Neural crest cell (in vitro differentiated cells): ENCODE results near the gene BEST3. TPM values are rescaled to one million over a fixed set of nuclear protein-coding genes. Genes with fewer than 3 reads are reported as not detected.

Source experiments
- DNase-seq: peaks from one replicate; pipeline ENCODE4 v3.0.0; 2021; ENCODE audit warnings: low read depth, mixed read lengths, low spot score
- H3K27ac Mint-ChIP-seq: one replicate; pipeline ENCODE4 v1.8.0; 2021; ENCODE audit warnings: mild to moderate bottlenecking, mixed read lengths; ENCODE audit not compliant: unreplicated experiment
- H3K27me3 Mint-ChIP-seq: 2 replicates; pipeline ENCODE4 v1.8.0; 2021; ENCODE audit warnings: low read depth, mild to moderate bottlenecking, mixed read lengths
- H3K36me3 Mint-ChIP-seq: 2 replicates; pipeline ENCODE4 v1.8.0; 2021; ENCODE audit warnings: low read depth, mild to moderate bottlenecking, mixed read lengths
- H3K4me1 Mint-ChIP-seq: 2 replicates; pipeline ENCODE4 v1.8.0; 2021; ENCODE audit warnings: mixed read lengths
- H3K4me3 Mint-ChIP-seq: one replicate; pipeline ENCODE4 v1.8.0; 2021; ENCODE audit warnings: mild to moderate bottlenecking, mixed read lengths
- H3K9me3 Mint-ChIP-seq: 2 replicates; pipeline ENCODE4 v1.8.0; 2021; ENCODE audit warnings: mixed read lengths
- total RNA-seq: library from RNA; stranded (reverse); gene quantifications from 2 replicates; pipeline ENCODE4 v1.2.1, GENCODE V29; 2021
- TF ChIP-seq, protein P1 (sequence below): fragments of 200-600 bp; sonication (generic); conservative IDR thresholded peaks from 2 replicates; pipeline ENCODE4 v1.5.0; 2021; ENCODE audit warnings: antibody characterized with exemption, mild to moderate bottlenecking

BEST3 gene
- total RNA-seq, 1 donor from 2014 or later, result not detected

DNA sequence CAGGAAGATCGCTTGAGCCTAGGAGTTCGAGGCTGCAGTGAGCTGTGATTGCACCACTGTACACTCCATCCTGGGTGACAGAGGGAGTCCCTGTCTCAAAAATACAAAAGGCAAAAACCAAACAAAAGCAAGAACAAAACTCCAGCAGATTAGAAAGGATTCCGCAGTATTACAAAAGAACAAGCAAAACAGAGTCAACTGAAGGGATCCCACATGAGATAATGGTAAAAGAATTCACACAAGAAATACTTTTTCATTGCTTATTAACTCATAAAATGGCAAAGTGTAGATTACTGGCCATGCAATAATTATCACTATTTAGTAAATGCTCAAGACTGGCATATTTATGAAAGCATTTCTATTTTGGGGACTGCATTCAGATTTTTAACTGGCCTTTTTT lies 35.4 kb downstream of the BEST3 start:
- Mint-ChIP-seq H3K4me3 (no peak overlapping the region), H3K27me3 (no peaks in the 10 kb centered on the region), H3K27ac (no peak overlapping the region), H3K36me3 (no peaks in the 10 kb centered on the region), H3K9me3 (no peaks in the 10 kb centered on the region), H3K4me1 (peaks cover 18% of the 10 kb centered on the region)
- TF ChIP-seq, protein P1, sequence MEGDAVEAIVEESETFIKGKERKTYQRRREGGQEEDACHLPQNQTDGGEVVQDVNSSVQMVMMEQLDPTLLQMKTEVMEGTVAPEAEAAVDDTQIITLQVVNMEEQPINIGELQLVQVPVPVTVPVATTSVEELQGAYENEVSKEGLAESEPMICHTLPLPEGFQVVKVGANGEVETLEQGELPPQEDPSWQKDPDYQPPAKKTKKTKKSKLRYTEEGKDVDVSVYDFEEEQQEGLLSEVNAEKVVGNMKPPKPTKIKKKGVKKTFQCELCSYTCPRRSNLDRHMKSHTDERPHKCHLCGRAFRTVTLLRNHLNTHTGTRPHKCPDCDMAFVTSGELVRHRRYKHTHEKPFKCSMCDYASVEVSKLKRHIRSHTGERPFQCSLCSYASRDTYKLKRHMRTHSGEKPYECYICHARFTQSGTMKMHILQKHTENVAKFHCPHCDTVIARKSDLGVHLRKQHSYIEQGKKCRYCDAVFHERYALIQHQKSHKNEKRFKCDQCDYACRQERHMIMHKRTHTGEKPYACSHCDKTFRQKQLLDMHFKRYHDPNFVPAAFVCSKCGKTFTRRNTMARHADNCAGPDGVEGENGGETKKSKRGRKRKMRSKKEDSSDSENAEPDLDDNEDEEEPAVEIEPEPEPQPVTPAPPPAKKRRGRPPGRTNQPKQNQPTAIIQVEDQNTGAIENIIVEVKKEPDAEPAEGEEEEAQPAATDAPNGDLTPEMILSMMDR, result no peak
- DNase-seq, result no peak

DNA sequence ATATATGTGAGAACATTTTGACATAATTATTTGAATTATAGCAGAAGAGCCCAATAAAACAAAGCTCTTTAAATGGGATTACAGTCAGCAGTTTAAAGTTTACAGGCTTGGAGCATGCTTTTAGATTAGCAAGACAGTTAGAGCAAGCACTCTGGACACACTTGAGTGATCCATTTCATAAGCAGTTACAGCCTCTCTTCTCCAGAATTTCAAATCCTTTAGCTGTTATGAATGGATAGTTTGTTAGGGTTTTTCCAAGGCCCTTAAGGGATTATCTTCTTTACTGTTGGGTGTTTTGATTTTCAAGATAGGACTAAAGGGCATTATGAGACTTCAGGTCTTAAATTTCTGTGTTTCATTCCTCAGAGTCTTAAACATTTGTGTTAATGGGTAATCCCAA lies 36.3 kb downstream of the BEST3 start:
- Mint-ChIP-seq H3K36me3 (no peaks in the 10 kb centered on the region), H3K9me3 (no peaks in the 10 kb centered on the region), H3K27me3 (no peaks in the 10 kb centered on the region), H3K4me1 (peaks cover 27% of the 10 kb centered on the region), H3K27ac (no peak overlapping the region), H3K4me3 (no peak overlapping the region)
- no peak for DNase-seq
- TF ChIP-seq, protein P1, result no peak

DNA sequence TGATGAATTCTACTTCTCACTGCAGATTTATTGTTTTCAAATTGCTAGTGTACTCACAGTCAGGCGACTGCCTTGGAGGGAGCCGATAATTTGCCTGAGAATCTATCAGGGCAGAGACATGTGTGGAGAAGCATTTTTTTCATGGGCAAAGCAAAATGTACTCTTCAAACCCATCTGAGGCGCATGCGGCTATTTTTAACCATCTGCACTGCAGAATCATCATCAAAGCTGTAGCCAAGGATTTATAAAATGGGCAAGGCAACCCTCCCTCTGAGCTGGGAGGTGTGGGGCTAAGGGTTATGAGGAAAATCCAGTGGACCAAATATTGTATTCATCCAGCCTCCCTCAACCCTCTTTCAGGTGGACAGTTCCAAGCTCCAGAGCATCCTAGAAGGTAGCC lies 37.7 kb downstream of the BEST3 start:
- no peak overlapping the region for H3K4me3 Mint-ChIP-seq
- H3K9me3 Mint-ChIP-seq, result no peaks in the 10 kb centered on the region
- no peak for DNase-seq
- peaks cover 33% of the 10 kb centered on the region for H3K4me1 Mint-ChIP-seq
- no peak overlapping the region for H3K27ac Mint-ChIP-seq
- TF ChIP-seq, protein P1, result no peak
- no peaks in the 10 kb centered on the region for H3K36me3 Mint-ChIP-seq
- no peaks in the 10 kb centered on the region for H3K27me3 Mint-ChIP-seq

DNA sequence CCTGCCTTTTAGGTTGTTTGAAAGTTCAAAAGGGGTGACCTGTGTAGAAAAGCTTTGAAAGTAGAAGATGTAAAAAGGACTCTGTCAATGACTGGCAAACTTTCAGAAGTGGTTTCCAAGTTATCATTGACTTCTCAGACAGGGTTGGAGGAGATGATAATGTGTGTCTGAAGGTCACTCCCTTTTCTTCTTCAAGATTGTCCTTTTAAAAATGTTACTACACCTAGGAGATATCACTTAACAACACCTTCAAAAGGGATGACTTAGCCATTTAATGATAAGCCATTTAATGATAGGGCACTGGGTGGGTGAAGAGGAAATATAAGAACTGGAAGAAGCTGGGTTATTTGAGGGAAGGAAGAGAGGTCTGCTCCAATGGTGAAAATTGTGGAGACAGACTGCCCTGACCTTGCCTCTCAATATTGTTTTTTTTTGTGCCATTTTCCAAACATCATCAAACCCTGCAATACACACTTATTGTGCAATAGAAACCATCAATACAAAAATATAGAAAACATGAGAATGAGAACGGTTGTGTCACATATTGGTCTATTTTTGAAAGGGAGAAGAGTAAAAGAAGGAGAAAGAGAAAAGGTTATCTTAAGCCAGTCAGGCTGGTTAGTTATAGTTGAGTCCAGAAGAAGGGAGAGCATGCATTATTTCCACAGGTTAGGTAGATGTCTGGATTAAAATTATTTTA lies 38.8 kb downstream of the BEST3 start:
- Mint-ChIP-seq H3K27me3 (no peaks in the 10 kb centered on the region), H3K27ac (no peak overlapping the region), H3K4me1 (peaks cover 33% of the 10 kb centered on the region), H3K9me3 (no peaks in the 10 kb centered on the region), H3K36me3 (no peaks in the 10 kb centered on the region), H3K4me3 (no peak overlapping the region)
- TF ChIP-seq, protein P1, result no peak
- DNase-seq, result no peak

DNA sequence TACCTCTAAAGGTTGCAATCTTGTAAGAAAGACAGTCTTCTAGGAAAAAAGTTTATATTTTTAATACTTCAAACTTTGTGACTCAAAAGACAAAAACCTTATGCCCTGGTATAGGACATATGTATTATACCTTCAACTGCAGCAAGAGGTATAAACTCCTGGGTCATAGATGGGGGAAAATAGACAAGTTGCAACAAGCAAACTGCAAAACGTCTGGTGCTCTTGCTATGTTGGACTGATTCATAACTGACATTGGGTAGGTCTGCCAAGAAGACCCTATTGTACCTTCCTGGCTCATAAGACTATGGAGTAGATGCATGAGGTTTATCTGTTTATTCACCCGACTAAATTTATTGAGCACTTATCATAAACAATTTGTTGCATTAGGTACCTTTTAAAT lies 40.9 kb downstream of the BEST3 start:
- Mint-ChIP-seq H3K4me3 (no peak overlapping the region), H3K27me3 (no peaks in the 10 kb centered on the region), H3K27ac (peak overlapping the region; percentile 24), H3K9me3 (no peaks in the 10 kb centered on the region), H3K36me3 (no peaks in the 10 kb centered on the region), H3K4me1 (peaks cover 20% of the 10 kb centered on the region)
- TF ChIP-seq, protein P1, result no peak
- no peak for DNase-seq
